GM18858 (cell line): ENCODE measurements around the gene ANXA3.
"Not testable (repeated sequence)": the region's sequence is repeated elsewhere in the genome, so short reads cannot be mapped to it uniquely, and the experiment has no call there.

Experiments used
- ATAC-seq: cut with Tn5 transposase; IDR thresholded peaks from one replicate; pipeline ENCODE4 v1.9.1; 2021; ENCODE audit not compliant: unreplicated experiment

Gene ANXA3

DNA sequence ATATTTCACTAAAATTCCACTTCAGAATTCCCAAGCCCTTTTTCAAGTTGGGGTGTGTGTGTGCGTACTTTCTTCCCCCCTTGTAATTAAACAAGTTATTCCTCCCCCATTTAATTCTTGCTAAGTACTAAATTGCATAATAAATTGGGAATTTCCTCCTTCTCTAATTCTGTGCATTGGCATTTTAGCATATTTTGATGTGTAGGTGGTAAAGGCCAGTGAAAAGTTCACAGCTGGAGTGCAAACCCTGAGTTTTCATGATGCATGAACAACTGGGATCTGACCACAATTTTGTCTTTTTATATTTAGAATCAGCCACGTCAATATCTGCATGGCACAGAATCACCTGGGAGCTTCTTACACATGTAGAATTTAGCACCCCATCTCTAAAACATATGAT is 18.5 kb downstream of the ANXA3 start:
- ATAC-seq = no peak

- no peak for ATAC-seq
Measured at GRCh38 chr4:78571804-78572203, 20.2 kb downstream of the ANXA3 start.

- no peak for ATAC-seq
Measured at GRCh38 chr4:78578674-78579425, 27.3 kb downstream of the ANXA3 start.

- no peak for ATAC-seq
Measured at GRCh38 chr4:78581618-78582017, 30.0 kb downstream of the ANXA3 start.

DNA sequence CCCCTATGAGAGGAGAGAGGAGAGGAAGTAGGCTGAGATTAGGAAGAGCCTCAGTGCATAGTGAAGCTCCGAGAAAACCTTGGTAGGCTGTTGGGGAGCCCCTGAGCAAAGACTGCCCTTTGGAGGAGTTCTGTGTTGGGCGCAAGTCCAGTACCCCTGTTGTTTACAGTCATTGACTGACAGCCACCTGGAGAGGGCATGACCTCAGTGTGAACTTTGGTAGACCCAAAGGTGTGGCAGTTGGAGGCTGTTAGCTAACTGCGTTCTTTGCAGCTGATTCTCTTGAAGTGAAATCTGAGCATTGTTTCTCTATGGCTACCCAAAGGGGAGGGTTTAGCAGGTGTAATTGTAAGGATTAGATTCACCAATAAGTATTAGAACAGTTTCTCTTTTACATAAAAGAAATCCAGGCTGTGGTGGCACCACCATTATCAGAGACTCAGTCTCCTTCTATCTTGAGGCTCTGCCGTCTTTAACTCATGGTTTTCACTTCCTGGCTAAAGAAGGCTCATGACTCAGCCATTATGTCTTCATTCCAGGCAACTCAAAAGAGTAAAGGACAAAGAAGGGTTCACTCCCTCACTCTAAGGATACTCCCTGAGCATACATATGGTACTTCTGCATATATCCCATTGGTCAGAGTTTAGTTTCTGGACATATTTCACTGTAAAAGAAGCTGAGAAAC is 33.4 kb downstream of the ANXA3 start:
- no peak for ATAC-seq

- no peak for ATAC-seq
Measured at GRCh38 chr4:78585633-78586032, 34.1 kb downstream of the ANXA3 start.

DNA sequence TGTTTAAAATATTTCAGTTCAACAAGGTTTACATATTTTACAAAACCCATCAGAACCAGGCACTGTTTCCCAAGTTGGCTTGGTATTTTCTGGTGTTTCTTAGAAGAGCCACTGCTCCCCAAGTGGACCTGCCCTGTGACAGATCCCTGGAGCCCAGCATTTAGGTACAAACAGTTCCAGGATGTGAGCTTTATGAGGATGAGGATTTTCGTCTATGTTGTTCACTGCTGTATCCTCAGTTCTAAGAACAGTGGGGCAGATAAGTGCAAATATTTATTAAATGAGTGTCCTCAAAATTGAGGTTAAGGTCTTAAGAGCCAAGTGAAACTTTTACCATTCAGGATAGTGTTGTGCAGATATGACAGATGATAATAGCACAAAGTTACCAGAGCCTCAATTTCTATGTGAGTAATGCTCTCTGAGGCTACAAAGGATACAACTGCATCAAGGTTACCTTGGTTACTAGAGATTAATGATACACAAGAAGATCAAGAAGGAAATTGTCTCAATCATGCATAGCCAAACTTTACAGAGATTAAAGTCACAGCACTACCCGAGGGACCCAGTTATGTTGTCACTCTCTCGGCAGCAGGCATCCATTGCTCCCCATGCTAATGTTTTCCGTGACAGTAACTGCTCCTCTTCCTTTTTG is 37.5 kb downstream of the ANXA3 start:
- no peak for ATAC-seq

DNA sequence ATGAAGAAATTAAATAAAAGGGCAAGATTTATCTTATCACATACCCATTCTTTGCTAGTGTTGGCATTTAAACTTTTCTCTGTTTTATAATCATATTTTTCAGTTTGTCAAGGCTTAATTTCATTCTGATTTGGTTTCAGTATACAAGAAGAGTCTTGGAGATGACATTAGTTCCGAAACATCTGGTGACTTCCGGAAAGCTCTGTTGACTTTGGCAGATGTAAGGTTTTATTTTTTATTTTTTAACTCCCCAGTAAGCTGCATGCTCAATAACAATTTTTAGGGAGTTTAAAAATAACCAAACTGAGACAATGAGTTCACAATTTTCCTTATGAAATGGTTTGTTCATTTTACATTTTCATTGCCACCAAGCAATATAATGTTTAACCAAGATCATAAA is 39.8 kb downstream of the ANXA3 start:
- no peak for ATAC-seq

DNA sequence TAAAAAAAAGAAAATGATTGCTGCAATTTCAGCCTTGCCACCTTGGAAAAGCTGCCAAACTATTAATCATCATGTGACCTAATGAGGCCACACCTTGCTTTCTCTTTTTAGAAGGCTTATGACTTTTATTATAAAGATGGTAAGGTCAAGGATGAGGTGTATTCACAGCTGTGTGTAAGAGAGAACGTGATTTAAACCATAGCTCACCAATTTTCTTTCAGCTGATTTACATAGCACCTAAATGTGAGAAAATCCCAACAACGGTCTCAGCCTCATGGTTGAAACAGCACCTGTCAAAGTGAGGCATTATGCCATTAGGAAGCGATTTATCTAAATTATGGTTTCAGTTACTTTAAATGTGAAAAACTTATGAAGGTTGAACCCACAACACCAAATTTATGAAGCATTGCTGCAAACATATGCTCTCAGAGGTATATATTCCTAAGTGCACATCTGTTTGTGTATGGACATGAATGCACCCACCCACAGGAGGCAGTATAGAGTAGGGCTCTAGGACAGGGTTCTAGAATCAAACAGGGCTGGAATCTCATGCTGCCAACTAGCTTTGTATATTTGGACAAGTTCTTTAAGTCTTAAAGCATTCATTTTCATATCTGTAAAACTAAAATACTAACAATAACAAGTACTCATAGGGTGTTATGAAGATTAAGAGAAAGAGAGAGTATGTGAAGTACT is 40.7 kb downstream of the ANXA3 start:
- no peak for ATAC-seq

DNA sequence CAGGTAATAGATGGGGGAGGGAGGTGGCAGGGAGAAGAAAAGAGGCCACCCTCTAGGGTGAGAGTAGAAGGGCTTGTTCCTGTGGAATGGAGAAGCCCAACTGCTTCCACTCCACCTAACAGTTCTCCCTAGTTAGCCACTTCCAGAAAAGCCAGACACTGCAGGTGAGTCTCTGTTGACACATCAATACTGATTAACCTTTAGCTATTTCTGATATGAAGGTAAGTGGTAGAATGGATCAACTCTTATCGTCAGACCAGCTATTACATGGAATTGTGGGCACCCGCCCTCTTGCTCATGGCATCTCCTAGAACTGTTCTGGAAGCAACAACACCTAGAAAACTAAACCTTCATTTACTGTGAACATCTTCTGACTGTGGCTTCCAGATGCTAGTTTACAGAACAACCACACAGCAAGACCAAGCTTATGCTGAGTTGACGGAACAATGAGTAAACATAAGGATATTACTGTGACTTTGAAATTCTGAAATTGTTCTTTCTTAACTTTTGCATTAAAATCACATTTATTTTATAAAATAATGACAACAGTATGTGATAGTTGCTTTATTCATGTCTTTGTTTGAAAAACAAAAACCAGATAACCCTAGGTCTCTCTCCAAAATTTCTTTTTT is 44.7 kb downstream of the ANXA3 start:
- ATAC-seq = no peak

- not testable (repeated sequence) for ATAC-seq
Measured at GRCh38 chr4:78598431-78598830, 46.9 kb downstream of the ANXA3 start.

GRCh38 chr4:78599147-78599546 is 47.6 kb downstream of the ANXA3 start:
- ATAC-seq = no peak

DNA sequence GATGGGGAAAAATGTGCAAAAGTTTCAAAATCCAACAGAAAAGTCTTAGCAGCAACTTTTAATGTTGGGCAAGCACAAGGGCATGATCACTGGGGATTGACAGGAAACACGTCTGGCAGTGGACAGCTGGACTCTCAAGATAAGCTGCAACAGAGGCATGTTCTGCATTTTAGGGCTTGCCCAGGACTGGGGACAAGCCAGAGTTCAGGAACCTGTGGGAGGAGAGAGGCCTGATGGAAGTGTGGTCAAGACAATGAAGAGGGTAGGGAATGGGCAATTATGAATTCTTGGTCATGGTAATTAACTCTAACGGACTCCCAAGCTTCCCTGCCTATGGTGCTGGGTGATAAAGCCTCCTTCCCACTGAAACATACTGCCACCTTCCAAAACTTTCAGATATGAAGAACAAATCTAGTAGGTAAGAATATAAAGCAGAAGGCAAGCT is 48.4 kb downstream of the ANXA3 start:
- no peak for ATAC-seq

- peak; percentile 76 for ATAC-seq
Measured at GRCh38 chr4:78601013-78601412, 49.4 kb downstream of the ANXA3 start.

- ATAC-seq = no peak
Measured at GRCh38 chr4:78602334-78602733, 50.8 kb downstream of the ANXA3 start.

GRCh38 chr4:78603384-78603783 is 51.8 kb downstream of the ANXA3 start:
- no peak for ATAC-seq

- ATAC-seq = no peak
Measured at GRCh38 chr4:78604988-78605387, 53.4 kb downstream of the ANXA3 start.

GRCh38 chr4:78606035-78606434 is 54.5 kb downstream of the ANXA3 start:
- ATAC-seq = no peak

- no peak for ATAC-seq
Measured at GRCh38 chr4:78606530-78607095, 55.0 kb downstream of the ANXA3 start.

GRCh38 chr4:78608684-78609083 is 57.1 kb downstream of the ANXA3 start:
- no peak for ATAC-seq

GRCh38 chr4:78609580-78609979 is 58.0 kb downstream of the ANXA3 start:
- no peak for ATAC-seq
